Measurements from ENCODE around the gene CORO1C. TPM values are rescaled to one million over a fixed set of nuclear protein-coding genes. Genes with fewer than 3 reads are reported as not detected.
"Not testable (repeated sequence)": the region's sequence is repeated elsewhere in the genome, so short reads cannot be mapped to it uniquely, and the experiment has no call there.

CORO1C gene
- polyA plus RNA-seq (2013, experiment 1 of 2): 74.6 TPM
- polyA plus RNA-seq (2013, experiment 2 of 2): 80.3 TPM

- Histone ChIP-seq H3K9me3 (ENCODE audit: insufficient read depth, low read depth, low read length) (no peaks in the 10 kb centered on the region), H3K9ac (ENCODE audit: low read depth, low read length) (peak within 1 kb of the TSS; percentile 88), H3K4me3 (ENCODE audit: low read length) (peak within 1 kb of the TSS; percentile 94), H3K4me1 (ENCODE audit: insufficient read depth, low read length) (peaks cover 20% of the 10 kb centered on the region), H3K36me3 (ENCODE audit: insufficient read depth, low read length) (no peaks in the 10 kb centered on the region), H3K27me3 (ENCODE audit: insufficient read depth, low read length) (no peaks in the 10 kb centered on the region), H3K27ac (ENCODE audit: low read depth, low read length) (peak within 1 kb of the TSS; percentile 96)
- WGBS: under 1% methylated on average over 85 of the region's 85 CpGs
Measured at GRCh38 chr12:108731105-108731865, at the start of gene CORO1C. TSS of gene CORO1C (minus strand) at chr12:108731518. CDS start at chr12:108701318, 30,200 bp downstream.

GRCh38 chr12:108779998-108780688, 48.8 kb upstream of the CORO1C start:
- 88% methylated on average over 9 of the region's 9 CpGs for WGBS
- H3K4me3 ChIP-seq (ENCODE audit: low read length): no peak overlapping the region
- H3K27me3 ChIP-seq (ENCODE audit: insufficient read depth, low read length): no peaks in the 10 kb centered on the region
- peaks cover 14% of the 10 kb centered on the region for H3K4me1 ChIP-seq (ENCODE audit: insufficient read depth, low read length)
- no peaks in the 10 kb centered on the region for H3K36me3 ChIP-seq (ENCODE audit: insufficient read depth, low read length)
- no peaks in the 10 kb centered on the region for H3K9me3 ChIP-seq (ENCODE audit: insufficient read depth, low read depth, low read length)
- H3K27ac ChIP-seq (ENCODE audit: low read depth, low read length): no peak overlapping the region
- no peak overlapping the region for H3K9ac ChIP-seq (ENCODE audit: low read depth, low read length)

GRCh38 chr12:108778053-108778452, 46.7 kb upstream of the CORO1C start:
- Histone ChIP-seq H3K9ac (ENCODE audit: low read depth, low read length) (no peak overlapping the region), H3K9me3 (ENCODE audit: insufficient read depth, low read depth, low read length) (no peaks in the 10 kb centered on the region), H3K27me3 (ENCODE audit: insufficient read depth, low read length) (no peaks in the 10 kb centered on the region), H3K36me3 (ENCODE audit: insufficient read depth, low read length) (no peaks in the 10 kb centered on the region), H3K4me3 (ENCODE audit: low read length) (no peak overlapping the region), H3K27ac (ENCODE audit: low read depth, low read length) (no peak overlapping the region), H3K4me1 (ENCODE audit: insufficient read depth, low read length) (no peaks in the 10 kb centered on the region)
- WGBS: 94% methylated on average over 2 of the region's 2 CpGs

- 56% methylated on average over 2 of the region's 2 CpGs for WGBS
- Histone ChIP-seq H3K27ac (ENCODE audit: low read depth, low read length) (no peak overlapping the region; the same call in 1 of the 2 replicates), H3K4me1 (ENCODE audit: insufficient read depth, low read length) (no peaks in the 10 kb centered on the region), H3K4me3 (ENCODE audit: low read length) (no peak overlapping the region), H3K27me3 (ENCODE audit: insufficient read depth, low read length) (no peaks in the 10 kb centered on the region), H3K9me3 (ENCODE audit: insufficient read depth, low read depth, low read length) (no peaks in the 10 kb centered on the region), H3K9ac (ENCODE audit: low read depth, low read length) (no peak overlapping the region), H3K36me3 (ENCODE audit: insufficient read depth, low read length) (no peaks in the 10 kb centered on the region)
Measured at GRCh38 chr12:108777156-108777555, 45.8 kb upstream of the CORO1C start.

DNA sequence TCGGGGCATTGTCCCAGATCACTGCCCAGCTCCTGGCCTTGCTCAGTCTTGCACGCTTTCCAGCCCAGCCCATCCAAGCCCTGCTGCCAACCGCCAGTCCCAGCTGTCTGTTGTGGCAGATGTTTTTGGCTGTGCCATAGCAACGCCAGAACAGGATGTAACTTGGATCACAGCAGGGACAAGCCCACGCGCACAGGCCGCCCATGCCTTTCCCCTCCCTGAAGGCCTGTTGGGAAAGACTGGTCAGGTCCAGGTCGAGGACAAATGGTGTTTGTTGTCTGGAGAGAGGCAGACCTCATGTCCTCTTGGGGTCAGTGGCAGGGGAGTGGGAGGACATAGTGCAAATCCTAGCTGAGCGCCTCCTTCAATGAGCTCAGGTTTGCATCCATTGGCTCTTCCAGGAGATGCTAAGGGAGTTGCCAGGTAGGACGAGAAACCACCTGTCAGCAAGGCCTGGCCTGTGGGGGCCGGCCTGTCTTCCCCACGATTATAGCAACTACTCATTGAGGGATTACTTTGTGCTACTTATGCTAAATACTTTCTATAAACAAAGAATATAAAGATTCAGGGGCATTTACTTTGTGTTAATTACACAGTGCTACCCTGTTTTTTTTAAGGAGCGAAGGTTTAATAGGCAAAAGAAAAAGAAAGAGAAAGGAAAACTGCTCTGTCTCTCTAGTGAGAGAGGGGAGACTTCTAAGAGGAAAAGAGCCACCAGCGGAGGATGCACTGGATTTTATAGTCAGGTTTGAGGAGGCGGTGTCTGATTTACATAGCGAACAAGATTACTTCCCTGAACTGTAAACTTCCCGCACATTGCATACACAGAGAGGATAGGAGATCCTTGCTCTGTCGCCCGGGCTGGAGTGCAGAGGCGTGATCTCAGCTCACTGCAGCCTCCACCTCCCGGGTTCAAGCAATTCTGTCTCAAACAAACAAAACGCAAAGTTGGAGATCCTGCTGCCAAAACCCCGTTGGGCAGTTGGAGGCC, 42.8 kb upstream of the CORO1C start:
- no peaks in the 10 kb centered on the region for H3K9me3 ChIP-seq (ENCODE audit: insufficient read depth, low read depth, low read length)
- no peaks in the 10 kb centered on the region for H3K36me3 ChIP-seq (ENCODE audit: insufficient read depth, low read length)
- no peaks in the 10 kb centered on the region for H3K4me1 ChIP-seq (ENCODE audit: insufficient read depth, low read length)
- H3K4me3 ChIP-seq (ENCODE audit: low read length): no peak overlapping the region
- H3K27ac ChIP-seq (ENCODE audit: low read depth, low read length): peak overlapping the region; percentile 16; the same call in 1 of the 2 replicates
- 86% methylated on average over 23 of the region's 23 CpGs for WGBS
- H3K9ac ChIP-seq (ENCODE audit: low read depth, low read length): no peak overlapping the region
- H3K27me3 ChIP-seq (ENCODE audit: insufficient read depth, low read length): 0 out of 2 replicates have a peak, but pooled peaks cover under 1% of the 10 kb centered on the region

DNA sequence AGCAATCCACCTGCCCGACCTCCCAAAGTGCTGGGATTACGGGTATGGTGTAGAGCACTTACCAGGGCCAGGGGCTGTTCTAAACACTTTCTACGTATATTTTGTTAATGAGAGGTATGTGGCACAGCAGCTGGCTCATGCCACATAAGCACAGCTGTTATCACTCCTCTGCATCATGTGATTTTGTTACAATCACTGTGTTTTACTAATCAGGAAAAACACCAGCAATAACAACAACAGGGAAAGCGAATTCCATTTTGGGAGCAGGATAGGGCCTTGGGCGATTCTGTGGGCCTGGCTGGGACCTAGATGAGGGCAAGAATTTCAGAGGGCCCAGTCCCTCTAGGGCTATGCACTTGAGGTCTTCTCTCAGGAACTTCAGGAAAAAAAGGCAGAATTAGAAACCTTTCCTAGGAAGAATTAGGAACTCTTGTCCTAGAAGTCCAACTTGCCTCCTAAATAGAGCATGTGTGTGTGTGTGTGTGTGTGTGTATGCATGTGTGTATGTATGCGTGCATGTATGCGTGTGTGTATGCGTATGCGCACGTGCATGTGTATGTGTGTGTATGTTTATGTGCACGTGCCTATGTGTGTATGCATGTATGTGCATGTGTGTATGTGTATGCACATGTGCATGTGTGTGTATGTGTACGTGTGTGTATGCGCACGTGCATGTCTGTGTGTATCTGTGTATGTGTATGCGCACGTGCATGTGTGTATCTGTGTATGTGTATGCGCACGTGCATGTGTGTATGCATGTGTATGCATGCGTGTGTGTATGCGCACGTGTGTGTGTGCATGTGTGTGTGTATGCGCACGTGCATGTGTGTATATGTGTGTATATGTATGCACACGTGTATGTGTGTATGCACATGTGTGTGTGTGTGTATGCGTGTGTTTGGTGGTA, 41.8 kb upstream of the CORO1C start:
- no peak overlapping the region for H3K27ac ChIP-seq (ENCODE audit: low read depth, low read length)
- H3K9ac ChIP-seq (ENCODE audit: low read depth, low read length): no peak overlapping the region
- no peaks in the 10 kb centered on the region for H3K36me3 ChIP-seq (ENCODE audit: insufficient read depth, low read length)
- 0 out of 2 replicates have a peak, but pooled peaks cover 3% of the 10 kb centered on the region for H3K27me3 ChIP-seq (ENCODE audit: insufficient read depth, low read length)
- WGBS: 90% methylated on average over 25 of the region's 25 CpGs
- no peaks in the 10 kb centered on the region for H3K9me3 ChIP-seq (ENCODE audit: insufficient read depth, low read depth, low read length)
- no peaks in the 10 kb centered on the region for H3K4me1 ChIP-seq (ENCODE audit: insufficient read depth, low read length)
- H3K4me3 ChIP-seq (ENCODE audit: low read length): no peak overlapping the region

DNA sequence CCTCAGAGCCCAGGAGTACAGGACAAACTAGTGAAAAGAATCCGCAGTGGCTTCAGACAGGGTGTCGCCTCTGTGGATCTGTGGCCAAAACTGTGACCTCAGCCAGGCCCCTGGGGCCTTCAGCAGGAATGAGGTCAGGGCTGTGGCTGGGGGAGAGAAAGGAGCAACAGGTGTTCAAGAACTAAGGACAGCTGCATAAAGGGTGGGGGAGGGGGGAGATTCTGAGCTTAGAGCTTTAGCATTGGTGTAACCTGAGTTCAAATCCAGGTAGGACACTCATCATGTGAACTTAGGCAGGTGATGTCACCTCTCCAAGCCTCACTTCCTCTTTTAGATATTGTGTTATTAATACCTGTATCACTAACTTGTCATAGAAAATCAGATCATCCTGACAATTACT, 40.9 kb upstream of the CORO1C start:
- Histone ChIP-seq H3K36me3 (ENCODE audit: insufficient read depth, low read length) (no peaks in the 10 kb centered on the region), H3K27ac (ENCODE audit: low read depth, low read length) (no peak overlapping the region), H3K27me3 (ENCODE audit: insufficient read depth, low read length) (0 out of 2 replicates have a peak, but pooled peaks cover 3% of the 10 kb centered on the region), H3K4me3 (ENCODE audit: low read length) (no peak overlapping the region), H3K4me1 (ENCODE audit: insufficient read depth, low read length) (no peaks in the 10 kb centered on the region), H3K9ac (ENCODE audit: low read depth, low read length) (no peak overlapping the region), H3K9me3 (ENCODE audit: insufficient read depth, low read depth, low read length) (no peaks in the 10 kb centered on the region)
- WGBS: 94% methylated on average over 2 of the region's 2 CpGs

DNA sequence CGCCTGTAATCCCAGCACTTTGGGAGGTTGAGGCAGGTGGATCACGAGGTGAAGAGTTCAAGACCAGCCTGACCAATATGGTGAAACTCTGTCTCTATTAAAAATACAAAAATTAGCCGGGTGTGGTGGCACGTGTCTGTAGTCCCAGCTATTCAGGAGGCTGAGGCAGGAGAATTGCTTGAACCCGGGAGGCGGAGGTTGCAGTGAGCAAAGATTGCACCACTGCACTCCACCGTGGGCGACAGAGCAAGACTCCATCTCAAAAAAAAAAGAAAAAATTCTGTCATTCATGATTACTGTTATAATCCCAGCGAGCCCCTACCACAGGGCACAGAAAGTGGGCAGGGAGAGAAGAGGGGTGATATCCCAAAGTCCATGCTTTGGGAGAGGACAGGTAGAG, 40.5 kb upstream of the CORO1C start:
- not testable (repeated sequence) for H3K4me1 ChIP-seq (ENCODE audit: insufficient read depth, low read length); H3K27me3 ChIP-seq (ENCODE audit: insufficient read depth, low read length); H3K4me3 ChIP-seq (ENCODE audit: low read length); H3K36me3 ChIP-seq (ENCODE audit: insufficient read depth, low read length); H3K27ac ChIP-seq (ENCODE audit: low read depth, low read length); H3K9ac ChIP-seq (ENCODE audit: low read depth, low read length); H3K9me3 ChIP-seq (ENCODE audit: insufficient read depth, low read depth, low read length)
- 89% methylated on average over 9 of the region's 9 CpGs for WGBS

- H3K9me3 ChIP-seq (ENCODE audit: insufficient read depth, low read depth, low read length): no peaks in the 10 kb centered on the region
- no peak overlapping the region for H3K27ac ChIP-seq (ENCODE audit: low read depth, low read length)
- no peak overlapping the region for H3K4me3 ChIP-seq (ENCODE audit: low read length)
- no peak overlapping the region for H3K9ac ChIP-seq (ENCODE audit: low read depth, low read length)
- H3K4me1 ChIP-seq (ENCODE audit: insufficient read depth, low read length): no peaks in the 10 kb centered on the region
- 100% methylated on average over 1 of the region's 1 CpG for WGBS
- no peaks in the 10 kb centered on the region for H3K36me3 ChIP-seq (ENCODE audit: insufficient read depth, low read length)
- H3K27me3 ChIP-seq (ENCODE audit: insufficient read depth, low read length): 0 out of 2 replicates have a peak, but pooled peaks cover 3% of the 10 kb centered on the region
Measured at GRCh38 chr12:108770963-108771362, 39.6 kb upstream of the CORO1C start.

GRCh38 chr12:108770269-108770829, 39.0 kb upstream of the CORO1C start:
- WGBS: 80% methylated on average over 10 of the region's 11 CpGs
- H3K9ac ChIP-seq (ENCODE audit: low read depth, low read length): no peak overlapping the region
- H3K27me3 ChIP-seq (ENCODE audit: insufficient read depth, low read length): 0 out of 2 replicates have a peak, but pooled peaks cover 3% of the 10 kb centered on the region
- no peaks in the 10 kb centered on the region for H3K4me1 ChIP-seq (ENCODE audit: insufficient read depth, low read length)
- no peak overlapping the region for H3K4me3 ChIP-seq (ENCODE audit: low read length)
- H3K9me3 ChIP-seq (ENCODE audit: insufficient read depth, low read depth, low read length): no peaks in the 10 kb centered on the region
- no peaks in the 10 kb centered on the region for H3K36me3 ChIP-seq (ENCODE audit: insufficient read depth, low read length)
- no peak overlapping the region for H3K27ac ChIP-seq (ENCODE audit: low read depth, low read length)

Measured in HUES64 (cell line).